Brain pericyte (primary cell): ENCODE results near the gene UBE2F.
"Not testable (repeated sequence)": the region's sequence is repeated elsewhere in the genome, so short reads cannot be mapped to it uniquely, and the experiment has no call there.

Experiments used
- DNase-seq: peaks from one replicate; pipeline ENCODE4 v3.0.0-alpha.2; 2012; ENCODE audit warnings: low read depth, low spot score

UBE2F gene

DNA sequence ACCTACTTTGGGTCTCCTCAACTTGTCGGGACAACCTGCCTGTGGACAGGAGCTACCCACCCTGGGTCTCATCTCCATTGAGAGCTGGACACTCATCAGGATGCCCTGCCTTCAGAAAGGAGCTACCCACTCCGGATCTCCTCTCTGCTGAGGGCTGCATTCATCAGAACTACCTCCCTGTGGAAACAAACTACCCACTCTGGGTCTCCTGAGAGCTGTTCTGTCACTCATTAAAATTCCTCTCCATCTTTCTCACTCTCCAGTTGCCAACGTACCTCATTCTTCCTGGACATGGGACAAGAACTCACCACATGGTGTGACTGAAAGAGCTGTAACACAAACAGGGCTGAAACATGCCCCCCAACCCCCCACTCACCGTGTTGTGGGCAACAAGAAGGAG, 22.5 kb upstream of the UBE2F start:
- no peak for DNase-seq

DNA sequence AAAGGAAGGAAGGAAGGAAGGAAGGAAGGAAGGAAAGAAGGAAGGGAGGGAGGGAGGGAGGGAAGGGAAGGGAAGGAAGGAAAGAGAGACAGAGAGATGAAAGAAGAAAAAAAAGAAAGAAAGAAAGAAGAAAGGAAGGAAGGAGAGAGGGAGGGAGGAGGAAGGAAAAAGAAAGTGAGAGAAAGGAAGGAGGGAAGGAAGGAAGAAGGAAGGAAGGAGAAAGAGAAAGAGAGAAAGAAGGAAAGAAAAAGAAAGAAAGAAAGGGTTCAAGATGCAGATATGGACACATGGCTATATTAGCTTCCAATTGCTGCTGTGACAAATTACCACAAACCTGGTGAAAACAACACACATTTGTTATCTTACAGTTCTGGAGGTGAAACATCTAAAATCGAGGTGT, 20.4 kb upstream of the UBE2F start:
- DNase-seq, result no peak

DNA sequence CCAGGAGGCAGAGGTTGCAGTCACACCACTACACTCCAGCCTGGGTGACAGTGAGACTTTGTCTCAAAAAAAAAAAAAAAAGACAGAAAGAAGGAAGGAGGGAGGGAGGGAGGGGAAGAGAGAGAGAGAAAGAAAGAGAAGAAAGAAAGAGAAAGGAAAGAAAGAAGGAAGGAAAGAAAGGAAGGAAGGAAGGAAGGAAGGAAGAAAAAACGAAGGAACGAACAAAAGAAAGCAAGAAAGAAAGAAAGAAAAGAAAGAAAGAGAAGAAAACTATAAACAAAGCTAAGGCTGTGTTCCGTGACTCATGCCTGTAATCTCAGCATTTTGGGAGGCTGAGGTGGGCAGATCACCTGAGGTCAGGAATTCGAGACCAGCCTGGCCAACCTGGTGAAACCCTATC, 15.5 kb upstream of the UBE2F start:
- not testable (repeated sequence) for DNase-seq

DNA sequence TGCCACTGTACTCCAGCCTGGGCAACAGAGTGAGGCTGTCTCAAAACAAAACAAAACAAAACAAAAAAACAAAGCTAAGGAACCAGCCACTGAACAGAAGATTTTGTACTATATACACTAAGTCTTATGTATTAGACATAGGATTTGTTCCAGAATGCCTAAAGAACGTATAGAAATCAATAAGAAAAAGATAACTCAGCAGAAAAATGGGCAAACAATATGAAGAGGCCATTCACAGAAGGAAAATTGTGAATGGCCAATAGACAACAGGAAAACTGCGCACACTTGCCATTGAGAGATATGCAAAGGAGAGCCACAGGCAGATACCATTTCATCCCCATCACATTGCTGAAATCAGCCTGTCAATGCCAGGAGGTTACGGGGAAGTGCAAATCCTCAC, 14.9 kb upstream of the UBE2F start:
- DNase-seq, result no peak

DNA sequence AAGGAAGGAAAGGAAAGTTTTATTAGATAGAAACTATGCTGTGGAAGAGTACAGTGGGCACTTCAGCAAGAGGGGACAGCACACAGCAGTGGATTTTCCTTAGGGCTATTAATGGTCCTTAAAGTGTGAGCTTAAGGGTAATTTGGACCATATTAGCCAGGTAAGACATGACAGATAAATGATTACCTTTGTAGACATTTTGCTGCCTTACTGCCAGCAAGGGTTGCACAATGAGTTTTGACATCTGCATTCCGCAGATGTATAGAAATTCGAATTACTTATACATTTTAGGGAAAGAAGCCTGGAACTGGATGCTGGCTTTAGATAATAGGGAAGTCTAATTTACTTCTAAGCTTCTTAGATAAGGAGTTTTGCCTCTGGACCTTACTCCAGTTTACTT, 14.0 kb upstream of the UBE2F start:
- DNase-seq, result no peak

DNA sequence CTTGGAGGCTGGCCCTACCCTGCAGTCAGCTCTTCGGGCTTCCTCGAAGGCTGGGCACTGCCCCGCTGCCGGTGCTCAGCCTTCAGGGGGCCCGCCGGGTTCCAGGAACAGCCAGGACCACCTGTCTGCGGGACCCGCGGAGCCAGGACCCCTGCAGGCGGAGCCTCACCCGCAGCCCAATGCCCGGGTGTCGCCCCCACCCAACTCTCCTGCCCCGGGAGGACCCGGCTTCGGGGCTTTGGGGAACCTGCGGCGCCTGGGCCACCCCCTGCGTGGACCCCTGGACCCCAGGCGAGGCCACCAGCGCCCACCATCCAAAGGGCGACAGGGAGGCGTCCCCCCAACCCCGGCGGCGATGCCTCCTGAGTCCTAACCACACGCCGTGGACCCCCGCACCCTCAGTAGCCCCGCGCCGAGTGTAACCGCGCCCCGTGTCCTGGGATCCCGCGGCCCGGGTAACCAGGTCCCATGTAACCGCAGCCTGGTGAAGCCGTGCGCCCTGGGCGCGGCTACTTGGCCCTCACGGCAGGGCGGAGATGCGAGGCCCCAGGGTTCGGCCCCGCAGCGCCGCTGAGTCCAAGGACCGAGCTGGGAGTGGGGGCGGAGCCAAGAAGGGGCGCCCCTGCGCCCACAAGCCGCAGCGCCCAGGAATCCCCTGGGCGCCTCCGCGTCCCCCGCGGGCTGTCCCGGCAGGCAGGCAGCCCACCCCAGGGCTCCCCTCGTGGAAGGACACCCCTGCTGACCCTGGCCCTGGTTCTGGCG, 11.0 kb upstream of the UBE2F start:
- no peak for DNase-seq

DNA sequence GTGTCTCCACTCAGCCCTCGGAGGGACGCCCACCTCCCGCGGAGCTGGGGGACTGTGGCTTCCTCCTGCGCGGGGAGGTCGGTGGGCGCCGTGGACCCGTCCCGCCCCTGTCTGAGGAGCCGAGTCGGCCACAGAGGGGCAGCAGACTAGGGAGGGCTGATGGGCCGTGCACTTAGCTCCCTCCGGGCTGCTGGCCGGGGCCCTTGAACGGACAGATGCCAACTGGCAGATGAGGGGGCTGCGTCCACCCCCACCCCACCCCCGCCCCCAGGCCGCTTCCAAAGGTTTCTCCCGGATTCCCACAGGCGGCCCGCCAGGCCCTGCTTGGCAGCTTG, 10.4 kb upstream of the UBE2F start:
- DNase-seq, result no peak

DNA sequence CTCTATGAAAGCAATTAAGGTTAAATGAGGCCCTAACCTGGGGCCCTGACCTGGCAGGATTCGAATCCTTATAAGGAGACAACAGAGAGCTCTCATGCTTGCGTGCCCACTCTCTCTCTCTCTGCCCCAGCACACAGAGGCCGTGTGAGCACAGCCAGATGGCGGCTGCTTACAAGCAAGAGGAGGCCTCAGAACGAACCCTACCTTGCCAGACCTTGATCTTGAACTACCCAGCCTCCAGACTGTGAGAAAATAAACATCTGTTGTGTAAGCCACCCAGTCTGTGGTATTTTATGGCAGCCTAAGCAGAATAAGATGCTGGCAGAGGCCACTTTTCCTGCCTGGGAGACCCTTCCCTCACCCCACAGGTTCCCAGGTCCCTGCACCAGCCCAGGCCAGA, 5.2 kb upstream of the UBE2F start:
- no peak for DNase-seq

DNA sequence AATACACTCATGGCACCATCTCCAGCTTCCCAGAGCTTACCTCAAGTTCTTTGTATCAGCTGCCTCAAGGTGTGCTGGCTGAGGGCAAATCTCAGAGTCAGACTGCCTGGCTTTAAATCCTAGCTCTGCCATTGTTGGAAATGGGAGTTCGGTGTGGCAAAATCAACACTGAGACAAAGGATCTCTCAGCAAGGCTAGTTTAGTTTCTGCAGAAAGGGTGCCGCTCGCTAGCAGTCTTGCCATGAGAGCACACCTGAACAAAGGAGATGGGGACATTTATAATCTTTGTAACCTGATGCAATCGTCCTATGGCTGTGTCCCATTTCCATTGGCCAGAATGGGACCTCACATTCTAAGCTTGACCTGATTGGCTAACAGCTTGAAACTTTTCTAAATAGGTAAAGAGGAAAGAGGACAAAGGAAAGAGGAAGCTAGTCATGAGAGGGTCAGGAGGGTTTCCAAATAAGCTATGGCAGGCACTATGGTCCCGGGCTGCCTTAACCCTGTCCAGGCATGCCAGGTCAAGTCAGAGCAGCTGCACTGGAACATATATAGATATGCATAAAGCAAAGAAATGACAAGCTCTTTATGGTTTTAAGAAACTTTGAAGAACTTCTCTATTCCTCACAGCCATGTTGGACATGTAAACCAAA, 4.3 kb upstream of the UBE2F start:
- no peak for DNase-seq

DNA sequence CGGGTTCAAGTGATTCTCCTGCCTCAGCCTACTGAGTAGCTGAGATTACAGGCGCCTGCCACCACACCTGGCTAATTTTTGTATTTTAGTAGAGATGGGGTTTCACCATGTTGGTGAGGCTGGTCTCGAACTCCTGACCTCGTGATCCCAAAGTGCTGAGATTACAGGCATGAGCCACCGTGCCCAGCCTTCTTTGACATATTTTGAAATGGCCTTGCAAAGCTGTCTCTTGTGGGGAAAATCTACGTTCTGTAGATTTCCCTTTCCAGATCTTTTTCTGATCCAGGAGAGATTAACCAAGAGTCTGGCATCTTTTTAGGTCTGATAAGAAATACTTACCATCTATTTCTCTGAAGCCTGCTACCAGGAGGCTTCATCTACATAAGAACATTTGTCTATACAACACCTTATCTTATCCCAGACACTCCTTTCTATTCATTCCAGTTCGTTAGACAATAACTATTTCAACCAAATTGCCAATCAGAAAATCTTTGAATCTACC, 3.3 kb upstream of the UBE2F start:
- not testable (repeated sequence) for DNase-seq

DNA sequence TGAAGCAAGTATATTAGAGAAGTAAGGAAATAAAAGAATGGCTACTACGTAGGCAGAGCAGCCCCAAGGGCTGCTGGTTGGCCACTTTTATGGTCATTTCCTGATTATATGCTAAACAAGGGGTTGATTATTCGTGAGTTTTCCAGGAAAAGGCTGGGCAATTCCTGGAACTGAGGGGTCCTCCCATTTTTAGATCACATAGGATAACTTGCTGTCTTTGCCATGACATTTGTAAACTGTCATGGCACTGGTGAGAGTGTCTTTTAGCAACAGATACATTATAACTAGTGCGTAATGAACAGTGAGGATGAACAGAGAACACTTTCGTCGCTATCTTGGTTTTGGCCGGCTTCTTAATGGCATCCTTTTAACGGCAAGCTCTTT, 2.6 kb upstream of the UBE2F start:
- no peak for DNase-seq

DNA sequence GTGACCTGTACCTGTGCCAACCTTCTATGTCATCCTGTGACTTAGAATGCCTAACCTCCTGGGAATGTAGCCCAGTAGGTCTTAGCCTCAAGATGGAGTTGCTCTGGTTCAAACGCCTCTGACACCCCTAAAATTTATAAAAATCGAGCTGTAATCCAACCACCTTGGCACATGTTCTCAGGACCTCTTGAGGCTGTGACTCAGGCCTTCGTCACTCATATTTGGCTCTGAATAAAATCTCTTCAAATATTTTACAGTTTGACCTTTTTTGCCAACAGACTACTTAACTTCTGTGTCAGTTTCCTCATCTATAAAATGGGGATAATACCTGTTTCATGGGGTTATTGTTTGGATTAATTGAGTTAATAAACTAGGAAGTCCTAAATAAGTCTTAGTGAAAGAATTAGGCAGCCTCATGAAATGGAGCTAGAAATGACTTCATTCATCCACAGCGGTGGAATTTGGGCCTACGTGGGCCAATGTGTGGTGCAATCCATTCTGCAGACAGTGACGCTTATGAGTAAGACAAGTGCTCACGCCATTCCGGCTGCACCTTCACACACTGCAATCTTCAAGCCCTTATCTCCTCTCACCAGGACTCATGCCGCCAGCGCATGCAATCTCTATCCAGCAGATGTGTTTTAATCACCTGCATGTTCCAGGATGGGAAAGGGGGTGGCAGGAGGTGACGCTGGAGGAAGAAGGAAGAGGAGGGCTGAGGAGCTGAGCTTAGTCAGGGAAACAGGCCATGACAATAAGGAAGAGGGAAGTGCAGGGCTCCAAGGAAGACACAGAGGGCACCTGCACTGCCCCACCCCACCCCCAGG, 2.0 kb upstream of the UBE2F start:
- DNase-seq, result no peak

DNA sequence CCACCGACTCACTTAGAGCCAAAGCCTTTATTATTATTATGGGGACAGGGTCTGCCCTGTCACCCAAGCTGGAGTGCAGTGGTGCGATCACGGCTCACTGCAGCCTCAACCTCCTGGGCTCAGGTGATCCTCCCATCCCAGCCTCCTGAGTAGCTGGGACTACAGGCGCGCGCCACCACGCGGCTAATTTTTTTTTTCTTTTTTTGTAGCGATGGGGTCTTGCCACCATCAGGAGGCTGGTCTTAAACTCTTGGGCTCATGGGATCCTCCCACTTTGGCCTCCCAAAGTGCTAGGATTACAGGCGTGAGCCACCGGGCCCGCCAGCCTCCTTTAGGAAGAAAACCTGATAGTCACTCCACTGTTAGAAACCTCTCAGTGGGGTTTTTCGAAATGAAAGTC, 970 bp upstream of the UBE2F start:
- DNase-seq, result not testable (repeated sequence)

DNA sequence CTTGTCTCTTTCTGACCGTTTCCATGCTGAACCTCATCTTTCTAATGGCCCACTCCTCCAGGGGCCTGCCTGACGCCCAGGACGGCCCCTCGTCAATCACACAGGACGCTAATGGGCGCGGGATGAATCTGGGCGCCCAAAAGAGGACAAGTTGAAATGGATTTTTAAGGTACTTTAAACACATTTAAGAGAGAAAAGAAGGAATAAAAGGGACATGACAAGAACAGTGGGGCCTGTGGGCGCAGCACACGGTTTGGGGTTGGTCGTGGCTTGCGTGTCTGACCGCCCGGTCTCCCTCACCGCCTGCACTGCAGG, 607 bp upstream of the UBE2F start:
- no peak for DNase-seq

DNA sequence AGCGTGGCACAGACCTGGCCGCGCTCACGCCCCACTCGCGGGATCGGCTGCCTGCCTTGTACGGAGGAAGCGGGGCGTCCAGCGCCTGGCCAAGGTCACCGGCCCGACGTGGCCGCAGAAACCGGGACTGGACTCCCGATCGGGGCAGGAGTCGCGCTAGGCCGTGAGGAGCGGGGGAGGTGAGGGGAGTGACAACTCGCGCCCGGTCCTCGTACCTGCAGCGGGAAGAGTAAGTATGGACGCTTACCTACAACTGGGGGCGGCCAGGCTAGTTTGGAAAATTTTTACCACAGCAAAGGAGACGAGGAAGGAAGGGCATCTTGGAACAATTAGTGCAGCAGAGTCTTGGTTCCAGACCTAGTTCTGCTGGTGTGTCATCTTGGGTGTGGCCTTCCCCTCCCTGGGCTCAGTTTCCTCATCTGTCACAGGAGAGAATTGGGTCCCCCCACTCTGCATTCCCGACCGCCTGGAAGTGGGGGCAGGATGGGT, 693 bp downstream of the UBE2F start:
- no peak for DNase-seq

DNA sequence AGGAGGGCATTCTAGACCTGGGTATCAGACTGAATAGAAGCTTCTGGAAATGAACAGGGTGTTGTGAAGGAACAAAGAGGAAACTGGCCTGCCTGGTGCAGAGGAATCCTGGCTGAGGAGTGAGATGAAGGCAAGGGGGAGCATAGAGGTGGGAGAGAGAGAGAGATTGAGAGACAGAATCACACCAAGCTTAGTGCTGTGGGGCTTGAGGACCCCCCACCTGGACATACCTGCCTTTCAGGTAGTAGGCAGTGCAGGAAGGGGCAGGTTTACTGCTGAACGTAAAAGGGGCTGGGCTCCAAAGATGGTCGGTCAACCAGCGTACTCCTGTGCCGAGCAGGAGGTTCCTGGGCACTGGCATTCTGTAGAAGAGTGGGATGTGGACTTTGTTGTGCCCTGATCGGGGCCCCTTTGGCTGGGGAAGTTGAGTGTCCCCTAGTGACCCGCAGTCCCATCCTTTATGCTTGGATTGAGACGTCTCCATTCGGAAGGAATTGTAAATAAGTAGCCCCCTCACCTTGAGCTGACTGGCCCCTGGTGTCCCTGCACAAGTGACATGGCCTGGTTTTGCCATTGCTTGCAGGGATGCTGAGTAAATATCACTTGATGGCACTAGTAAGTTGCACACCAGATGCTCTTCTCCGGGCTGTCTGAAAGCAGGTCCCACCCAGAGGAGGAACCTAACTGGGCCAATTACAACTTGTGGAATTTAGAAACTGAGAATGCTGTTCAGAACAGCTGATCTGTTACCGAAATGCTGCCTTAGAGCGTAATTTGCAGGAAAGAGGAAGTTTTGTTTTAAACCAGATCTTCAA, 1.4 kb downstream of the UBE2F start:
- DNase-seq, result no peak

DNA sequence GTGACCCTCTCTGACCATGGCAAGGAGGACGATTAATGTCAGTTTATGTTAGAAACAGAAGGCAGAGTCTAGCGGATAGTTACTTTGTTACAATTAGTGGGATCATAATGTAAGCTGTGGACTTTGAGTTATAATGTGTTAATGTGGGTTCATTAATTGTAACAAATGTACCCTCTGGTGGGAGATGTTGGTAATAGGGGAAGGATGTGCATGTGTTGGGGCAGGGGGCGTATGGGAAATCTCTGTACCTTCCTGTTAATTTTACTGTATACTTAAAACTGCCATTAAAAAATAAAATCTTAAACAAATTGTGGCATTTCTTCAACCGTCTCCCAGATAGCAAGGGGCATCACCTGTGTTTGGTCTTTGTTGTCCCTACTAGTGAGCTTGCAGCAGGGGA, 4.8 kb downstream of the UBE2F start:
- DNase-seq, result no peak

DNA sequence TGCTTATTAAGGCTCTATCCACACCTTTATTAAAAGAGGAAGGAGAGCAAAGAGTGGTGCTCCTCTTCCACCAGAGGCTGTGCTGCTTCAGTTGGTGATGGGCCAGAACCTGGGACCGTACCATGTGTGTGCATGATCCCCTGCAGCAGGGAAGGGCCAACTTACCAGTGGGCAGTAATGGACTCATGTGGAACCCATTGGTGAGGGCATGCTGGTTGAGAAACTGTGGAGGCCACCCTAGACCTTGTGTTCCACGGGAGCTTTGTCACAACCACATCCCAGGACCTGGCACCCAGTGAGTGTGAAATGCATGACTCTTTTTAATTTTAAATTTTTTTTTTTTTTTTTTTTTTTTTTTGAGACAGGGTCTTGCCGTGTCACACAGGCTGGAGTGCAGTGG, 5.4 kb downstream of the UBE2F start:
- DNase-seq, result no peak

DNA sequence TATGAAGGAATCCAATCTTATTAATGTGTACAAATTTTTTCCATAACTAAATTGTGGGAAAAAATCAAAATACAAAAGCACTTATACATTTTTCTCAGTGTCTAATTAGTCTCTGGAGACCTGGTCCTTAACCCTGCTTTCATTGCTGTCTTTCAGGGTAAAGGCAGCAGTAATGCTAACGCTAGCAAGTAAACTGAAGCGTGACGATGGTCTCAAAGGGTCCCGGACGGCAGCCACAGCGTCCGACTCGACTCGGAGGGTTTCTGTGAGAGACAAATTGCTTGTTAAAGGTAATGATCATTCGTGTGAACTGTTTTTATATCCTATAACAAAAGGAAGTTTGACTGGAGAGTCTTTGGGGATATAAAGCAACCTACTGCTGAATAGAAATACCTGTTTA, 6.1 kb downstream of the UBE2F start:
- no peak for DNase-seq

DNA sequence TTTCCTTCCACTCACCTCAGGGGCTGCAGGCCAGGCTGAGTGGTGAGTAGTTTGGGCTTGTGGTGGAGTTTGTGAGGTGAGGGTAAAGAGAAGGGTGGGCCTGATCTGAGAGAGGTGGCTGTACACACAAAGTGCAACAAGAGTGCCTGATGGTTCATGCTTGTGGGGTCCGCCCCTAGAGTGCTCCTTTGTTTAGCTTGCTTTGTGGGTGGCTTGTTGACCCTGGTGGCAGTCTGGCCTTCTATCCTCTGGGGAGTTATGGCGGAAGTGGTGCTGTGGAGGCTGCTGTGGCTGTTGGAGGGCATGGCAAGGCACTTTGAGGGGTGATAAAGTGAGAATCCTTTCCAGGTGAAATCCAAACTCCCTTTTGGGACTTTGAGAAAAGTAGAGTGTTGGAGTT, 10.6 kb downstream of the UBE2F start:
- no peak for DNase-seq

DNA sequence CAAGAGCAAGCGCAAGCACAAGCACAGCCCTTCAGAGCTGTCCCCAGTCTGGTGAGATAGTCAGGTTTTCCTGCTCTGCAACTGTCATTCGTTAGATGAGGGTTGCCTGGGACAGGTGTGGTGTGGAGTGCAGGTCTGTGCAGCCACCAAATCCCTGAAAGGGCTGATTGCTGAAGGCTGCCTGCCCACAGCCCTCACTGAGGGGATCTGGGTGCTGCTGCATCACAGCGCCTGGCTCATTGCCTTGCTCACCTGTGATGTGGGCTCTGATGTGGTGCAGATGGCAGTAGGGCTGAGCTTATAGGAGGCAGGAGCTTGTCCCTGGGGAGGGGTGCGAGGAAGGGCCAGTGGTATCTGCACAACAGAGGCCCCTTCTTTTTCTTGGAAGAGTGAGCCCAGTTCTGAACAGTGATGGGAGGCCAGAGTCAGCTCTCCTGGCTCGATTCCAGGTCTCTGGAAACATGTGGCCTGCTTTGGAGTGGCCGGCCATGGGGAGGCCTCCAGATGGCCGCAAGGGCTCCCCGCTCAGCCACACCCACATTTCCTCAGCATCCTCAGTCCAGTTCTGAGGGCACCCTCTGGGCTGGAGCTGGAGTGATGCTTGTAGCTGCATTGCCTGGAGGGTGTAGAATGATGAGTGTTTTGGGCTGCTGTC, 11.4 kb downstream of the UBE2F start:
- DNase-seq, result no peak
